SK-N-SH (cell line): Measurements from ENCODE around the gene WIPI1.

ENCODE experiments used
- CTCF ChIP-seq: fragments of 200-600 bp; sonication (generic); IDR thresholded peaks from 2 replicates; pipeline ENCODE4 v1.6.1; 2017; ENCODE audit warnings: antibody characterized with exemption, mild to moderate bottlenecking, moderate library complexity
- EP300 ChIP-seq, 2 experiments: IDR thresholded peaks; 2 replicates each; pipeline versions ENCODE4 v1.4.0 to v1.6.1; 2012; ENCODE audit warnings: borderline replicate concordance in 1 of 2, low read depth in 1 of 2, low read length in 1 of 2
- POLR2AphosphoS5 ChIP-seq: IDR thresholded peaks from 2 replicates; pipeline ENCODE4 v1.6.1; 2012; ENCODE audit warnings: low read depth, low read length
- RAD21 ChIP-seq: IDR thresholded peaks from 2 replicates; pipeline ENCODE4 v1.6.1; 2012; ENCODE audit warnings: mild to moderate bottlenecking, low read length
- YY1 ChIP-seq: IDR thresholded peaks from 2 replicates; pipeline ENCODE4 v1.4.0; 2012; ENCODE audit warnings: low read depth, mild to moderate bottlenecking

- TF ChIP-seq CTCF = no peak
- TF ChIP-seq YY1 = no peak
- no peak for TF ChIP-seq POLR2AphosphoS5
- no peak for TF ChIP-seq EP300 (IDR thresholded peaks at IDR 0.05; ENCODE audit: borderline replicate concordance in 1 of 2, low read depth in 1 of 2, low read length in 1 of 2)
- TF ChIP-seq RAD21 = no peak
Measured at GRCh38 chr17:68377771-68378267, 79.5 kb downstream of the WIPI1 start.
